A549 (cell line): ENCODE results near the gene CSMD2. TPM values are rescaled to one million over a fixed set of nuclear protein-coding genes. Genes with fewer than 3 reads are reported as not detected.

ENCODE experiments used
- ATAC-seq, 2 experiments: fragments of 200-7000 bp in 1 of 2; fragments of >200 bp in 1 of 2; cut with Nextera tagmentation in 1 of 2; cut with Tn5 transposase in 1 of 2; 3 replicates each; pipeline versions ENCODE4 v1.8.0 to v1.9.1; 2018 to 2020; ENCODE audit warnings: mild to moderate bottlenecking in 1 of 2, moderate library complexity in 1 of 2
- CTCF ChIA-PET: fragments of 300-600 bp; sonication (Branson Sonifier 250); formaldehyde crosslinking; extraction: SDS; loops from one replicate; lab custom pipeline; 2021; ENCODE audit warnings: antibody characterized with exemption, inconsistent platforms; lab: Yijun Ruan, JAX
- POLR2A ChIA-PET: fragments of 350-600 bp; formaldehyde crosslinking; extraction: SDS; loops from one replicate; lab custom pipeline; 2021; ENCODE audit warnings: antibody characterized with exemption, inconsistent platforms; lab: Yijun Ruan, JAX
- DNase-seq, 2 experiments: peaks; one replicate each; pipeline versions ENCODE4 v3.0.0 to v3.0.0-alpha.2; 2011 to 2016; ENCODE audit warnings: low read depth in 1 of 2, low spot score in 1 of 2
- FAIRE-seq: peaks from 2 replicates; lab custom pipeline; 2011; peaks lifted over from hg19 to GRCh38; lab: Jason Lieb, UNC
- H3K27ac ChIP-seq, 2 experiments: fragments of >200 bp; sonication (Bioruptor Twin); formaldehyde crosslinking; 3 replicates each; pipeline ENCODE4 v1.5.1; 2016 to 2017
- H3K4me1 ChIP-seq: fragments of >200 bp; sonication (Bioruptor Twin); formaldehyde crosslinking; 3 replicates; pipeline ENCODE4 v1.6.1; 2016
- H3K4me2 ChIP-seq: fragments of >200 bp; sonication (Bioruptor Twin); formaldehyde crosslinking; 3 replicates; pipeline ENCODE4 v1.6.1; 2016
- H3K4me3 ChIP-seq: fragments of >200 bp; sonication (Bioruptor Twin); formaldehyde crosslinking; 3 replicates; pipeline ENCODE4 v1.5.1; 2016
- H3K9me3 ChIP-seq: fragments of >200 bp; sonication (Bioruptor Twin); formaldehyde crosslinking; 3 replicates; pipeline ENCODE4 v1.6.1; 2016
- CTCF ChIP-seq: fragments of >200 bp; sonication (Bioruptor Twin); formaldehyde crosslinking; IDR thresholded peaks from 3 replicates; pipeline ENCODE4 v1.5.1; 2016
- E2F6 ChIP-seq: IDR thresholded peaks from 2 replicates; pipeline ENCODE4 v1.6.1; 2012; ENCODE audit warnings: low read depth, borderline replicate concordance
- ESRRA ChIP-seq: fragments of 150-350 bp; IDR thresholded peaks from 2 replicates; pipeline ENCODE4 v1.6.1; 2014; ENCODE audit warnings: mild to moderate bottlenecking, low read length, borderline replicate concordance
- HDAC2 ChIP-seq: fragments of 200-600 bp; sonication (generic); IDR thresholded peaks from 2 replicates; pipeline ENCODE4 v1.6.1; 2016
- HOXB13 ChIP-seq: fragments of 250-450 bp; sonication (Bioruptor Pico); IDR thresholded peaks from 2 replicates; pipeline ENCODE4 v1.5.0; 2020; ENCODE audit warnings: low read depth, mild to moderate bottlenecking, moderate library complexity
- JUN ChIP-seq, 2 experiments: fragments of >200 bp; sonication (Bioruptor Twin); formaldehyde crosslinking; IDR thresholded peaks; 2 replicates in 1 of 2; 3 replicates in 1 of 2; pipeline ENCODE4 v1.6.1; 2016 to 2017
- MAX ChIP-seq: IDR thresholded peaks from 2 replicates; pipeline ENCODE4 v1.6.1; 2012
- POLR2A ChIP-seq: IDR thresholded peaks from 2 replicates; pipeline ENCODE4 v1.6.1; 2012; ENCODE audit warnings: mild to moderate bottlenecking, low read length
- RARB ChIP-seq: fragments of 250-450 bp; sonication (Bioruptor Pico); IDR thresholded peaks from 2 replicates; pipeline ENCODE4 v1.8.0; 2021; ENCODE audit warnings: mild to moderate bottlenecking, moderate library complexity
- WGBS: methylation state at CpG from one replicate; pipeline ENCODE4 v1.1.6; 2017; ENCODE audit errors: missing lambda C conversion rate; 5-methylcytosine and 5-hydroxymethylcytosine counted together
- polyA plus RNA-seq, 4 experiments: library from polyadenylated mRNA; depleted of rRNA in 3 of 4; stranded (reverse); fragments of >200 nt; fragmentation: RNase III in 1 of 4; extraction: RNeasy Plus Mini Kit Qiagen cat#74134 plus additional on column Dnase treatment in 1 of 4; gene quantifications; 2 replicates in 3 of 4; 3 replicates in 1 of 4; pipeline ENCODE4 v1.2.3, GENCODE V29; 2011 to 2017
- TF ChIP-seq, protein P1 (sequence below): fragments of 250-450 bp; sonication (Bioruptor Pico); IDR thresholded peaks from 2 replicates; pipeline ENCODE4 v1.5.0; 2021; ENCODE audit warnings: mild to moderate bottlenecking, moderate library complexity, borderline replicate concordance
- TF ChIP-seq, protein P2 (sequence below): fragments of 450-650 bp; IDR thresholded peaks from 2 replicates; pipeline ENCODE4 v1.6.1; 2014; ENCODE audit warnings: antibody characterized with exemption
- TF ChIP-seq, protein P3 (sequence below): fragments of >200 bp; sonication (Bioruptor Twin); formaldehyde crosslinking; IDR thresholded peaks from 3 replicates; pipeline ENCODE4 v1.6.1; 2016

The CSMD2 gene
- polyA plus RNA-seq, 2 of the 4 experiments (the other 2 are of a cell fraction), result not detected

- no peak for FAIRE-seq
- WGBS, result 17% methylated on average over 3 of the region's 27 CpGs
- Histone ChIP-seq H3K4me3 (no peak overlapping the region), H3K4me2 (no peak overlapping the region), H3K4me1 (peaks cover 13% of the 10 kb centered on the region; the same call in 2 of the 3 replicates), H3K9me3 (no peaks in the 10 kb centered on the region), H3K27ac (no peak overlapping the region)
- ChIA-PET POLR2A (no interaction called here), CTCF (no interaction called here)
- no peak for DNase-seq
- TF ChIP-seq, protein P1, sequence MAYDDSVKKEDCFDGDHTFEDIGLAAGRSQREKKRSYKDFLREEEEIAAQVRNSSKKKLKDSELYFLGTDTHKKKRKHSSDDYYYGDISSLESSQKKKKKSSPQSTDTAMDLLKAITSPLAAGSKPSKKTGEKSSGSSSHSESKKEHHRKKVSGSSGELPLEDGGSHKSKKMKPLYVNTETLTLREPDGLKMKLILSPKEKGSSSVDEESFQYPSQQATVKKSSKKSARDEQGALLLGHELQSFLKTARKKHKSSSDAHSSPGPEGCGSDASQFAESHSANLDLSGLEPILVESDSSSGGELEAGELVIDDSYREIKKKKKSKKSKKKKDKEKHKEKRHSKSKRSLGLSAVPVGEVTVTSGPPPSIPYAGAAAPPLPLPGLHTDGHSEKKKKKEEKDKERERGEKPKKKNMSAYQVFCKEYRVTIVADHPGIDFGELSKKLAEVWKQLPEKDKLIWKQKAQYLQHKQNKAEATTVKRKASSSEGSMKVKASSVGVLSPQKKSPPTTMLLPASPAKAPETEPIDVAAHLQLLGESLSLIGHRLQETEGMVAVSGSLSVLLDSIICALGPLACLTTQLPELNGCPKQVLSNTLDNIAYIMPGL, result no peak
- no peak for ATAC-seq
Measured at GRCh38 chr1:34166191-34166624, 1.2 kb upstream of the CSMD2 start.

DNA sequence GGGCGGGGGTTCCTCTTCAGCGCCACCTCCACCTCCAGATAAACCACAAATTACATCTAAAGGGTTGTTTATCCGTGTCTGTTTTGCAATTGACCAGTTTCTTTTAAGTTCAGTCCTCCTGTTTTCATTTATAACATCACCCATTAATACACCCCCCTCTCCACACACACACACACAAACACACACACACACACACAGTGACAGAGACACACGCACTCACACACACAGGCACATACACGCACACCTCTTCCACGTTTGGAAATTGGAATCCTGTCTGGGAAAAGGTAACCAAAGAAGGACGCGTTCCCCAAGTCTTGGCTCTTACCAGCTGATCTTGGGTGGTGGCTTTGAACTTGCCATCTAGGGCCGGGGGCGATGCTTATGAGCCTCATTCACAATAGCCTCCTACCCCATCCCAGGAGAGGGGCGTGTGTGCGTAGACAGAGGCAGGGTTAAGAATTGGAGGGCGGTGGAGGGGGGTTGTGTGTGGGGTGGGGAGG, 442 bp upstream of the CSMD2 start:
- POLR2A ChIA-PET, result no interaction called here
- no peak for ATAC-seq

DNA sequence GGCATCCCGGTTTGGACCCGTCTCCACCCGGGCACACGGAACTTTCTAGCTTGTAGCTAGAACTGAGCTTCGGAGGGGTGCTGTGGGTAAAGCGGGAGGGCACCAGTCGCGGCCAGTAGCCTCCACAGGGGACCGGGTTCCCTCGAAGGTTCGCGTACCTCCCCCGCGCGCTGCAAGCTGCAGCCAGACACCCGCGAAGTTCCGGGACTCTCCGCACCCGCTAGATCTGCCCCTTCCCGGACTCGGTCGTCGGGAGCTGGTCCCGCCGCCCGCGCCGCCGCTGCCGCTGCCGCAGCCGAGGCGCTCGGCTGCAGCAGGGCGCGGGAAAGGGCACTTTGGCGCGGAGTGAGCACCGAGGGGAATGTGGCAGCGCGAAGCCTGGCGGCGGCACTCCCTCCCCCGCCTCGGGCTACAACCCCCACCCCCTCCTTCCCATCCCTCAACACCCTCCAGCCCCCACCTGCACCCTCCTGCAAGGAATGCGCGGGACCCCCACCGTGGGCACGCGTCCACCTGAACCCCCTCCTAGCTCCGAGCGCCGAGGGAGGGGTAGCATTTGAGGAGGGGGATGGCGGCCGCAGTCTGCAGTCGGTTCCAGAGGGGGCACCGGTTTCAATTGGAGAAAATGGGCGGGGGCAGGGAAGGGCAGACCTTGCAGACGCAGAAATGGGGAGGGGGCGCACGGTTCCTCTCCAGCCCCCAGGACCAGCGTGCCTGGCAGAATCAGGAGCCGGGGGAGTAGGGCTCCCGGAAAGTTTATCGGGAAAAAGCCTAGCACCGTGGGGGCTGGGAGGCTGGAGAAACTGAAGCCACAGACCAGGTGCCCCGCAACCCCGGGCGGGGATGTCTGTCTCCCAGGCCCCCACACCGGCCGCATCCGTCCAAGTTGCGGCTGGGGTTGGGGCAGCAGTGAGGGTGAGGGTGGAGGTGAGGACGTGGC, 968 bp downstream of the CSMD2 start:
- H3K4me1 ChIP-seq, result peaks cover 13% of the 10 kb centered on the region; the same call in 2 of the 3 replicates
- ChIA-PET CTCF (interaction anchor here (0.6 to 1.9 kb wide), 15 partner anchors 8 to 607 kb away, joined by 3 to 12 read pairs (median 3); no protein-coding TSS in a partner anchor), POLR2A (interaction anchor here (0.6 kb wide), 1 partner anchor 1664 kb away, joined by 4 read pairs; no protein-coding TSS in a partner anchor)
- H3K27ac ChIP-seq, result no peak overlapping the region
- FAIRE-seq (no peak), ATAC-seq (peak; percentile 21 to 47; a peak in 5 of 6 replicates)
- H3K9me3 ChIP-seq, result no peaks in the 10 kb centered on the region
- H3K4me2 ChIP-seq, result peak overlapping the region; percentile 85
- WGBS, result 14% methylated on average over 17 of the region's 75 CpGs
- H3K4me3 ChIP-seq, result peak overlapping the region; percentile 41
- TF ChIP-seq HOXB13 (CRISPR knock-in tag) (no peak), JUN (IDR thresholded peaks at IDR 0.05) (no peak), POLR2A (no peak), E2F6 (peak; percentile 44; the same call in 1 of the 2 replicates)
- TF ChIP-seq, protein P2, sequence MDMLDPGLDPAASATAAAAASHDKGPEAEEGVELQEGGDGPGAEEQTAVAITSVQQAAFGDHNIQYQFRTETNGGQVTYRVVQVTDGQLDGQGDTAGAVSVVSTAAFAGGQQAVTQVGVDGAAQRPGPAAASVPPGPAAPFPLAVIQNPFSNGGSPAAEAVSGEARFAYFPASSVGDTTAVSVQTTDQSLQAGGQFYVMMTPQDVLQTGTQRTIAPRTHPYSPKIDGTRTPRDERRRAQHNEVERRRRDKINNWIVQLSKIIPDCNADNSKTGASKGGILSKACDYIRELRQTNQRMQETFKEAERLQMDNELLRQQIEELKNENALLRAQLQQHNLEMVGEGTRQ, result no peak
- TF ChIP-seq, protein P3, sequence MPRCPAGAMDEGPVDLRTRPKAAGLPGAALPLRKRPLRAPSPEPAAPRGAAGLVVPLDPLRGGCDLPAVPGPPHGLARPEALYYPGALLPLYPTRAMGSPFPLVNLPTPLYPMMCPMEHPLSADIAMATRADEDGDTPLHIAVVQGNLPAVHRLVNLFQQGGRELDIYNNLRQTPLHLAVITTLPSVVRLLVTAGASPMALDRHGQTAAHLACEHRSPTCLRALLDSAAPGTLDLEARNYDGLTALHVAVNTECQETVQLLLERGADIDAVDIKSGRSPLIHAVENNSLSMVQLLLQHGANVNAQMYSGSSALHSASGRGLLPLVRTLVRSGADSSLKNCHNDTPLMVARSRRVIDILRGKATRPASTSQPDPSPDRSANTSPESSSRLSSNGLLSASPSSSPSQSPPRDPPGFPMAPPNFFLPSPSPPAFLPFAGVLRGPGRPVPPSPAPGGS, result no peak
- TF ChIP-seq, all 56 proteins: peak for 1
- DNase-seq, result no peak

More for the DNA sequence above, 442 bp upstream of the CSMD2 start:
- CTCF ChIA-PET, result no interaction called here
- H3K9me3 ChIP-seq, result no peaks in the 10 kb centered on the region
- H3K4me2 ChIP-seq, result peak overlapping the region; percentile 85
- no peak for FAIRE-seq
- no peak for TF ChIP-seq ESRRA
- no peak for TF ChIP-seq MAX
- no peak for TF ChIP-seq HDAC2
- no peak for TF ChIP-seq RARB (CRISPR knock-in tag)
- no peak for TF ChIP-seq CTCF
- TF ChIP-seq, all 56 proteins: peak for 0
- Histone ChIP-seq H3K27ac (no peak overlapping the region), H3K4me1 (peaks cover 13% of the 10 kb centered on the region; the same call in 2 of the 3 replicates), H3K4me3 (peak overlapping the region; percentile 41; the same call in 2 of the 3 replicates)
- WGBS, result 16% methylated on average over 10 of the region's 13 CpGs
- DNase-seq, result no peak
